Smooth muscle cell (in vitro differentiated cells): ENCODE results near the gene CRHR1. TPM values are rescaled to one million over a fixed set of nuclear protein-coding genes. Genes with fewer than 3 reads are reported as not detected.

Source experiments
- DNase-seq: peaks from one replicate; lab custom pipeline; 2025; ENCODE audit not compliant: unreplicated experiment; lab: John Stamatoyannopoulos, UW
- H2AFZ ChIP-seq: fragments of 200-600 bp; sonication (generic); 2 replicates; pipeline ENCODE4 v1.6.0; 2016; ENCODE audit warnings: antibody characterized with exemption, low read depth, mild to moderate bottlenecking
- H3F3A ChIP-seq: fragments of 200-600 bp; sonication (generic); 2 replicates; pipeline ENCODE4 v1.6.0; 2017; ENCODE audit warnings: antibody characterized with exemption, low read depth
- H3K27ac ChIP-seq: fragments of 200-600 bp; sonication (generic); 2 replicates; pipeline ENCODE4 v1.5.1; 2016; ENCODE audit warnings: low read depth, mild to moderate bottlenecking
- H3K27me3 ChIP-seq: fragments of 200-600 bp; sonication (generic); 2 replicates; pipeline ENCODE4 v1.6.1; 2016; ENCODE audit warnings: low read depth, mild to moderate bottlenecking
- H3K36me3 ChIP-seq: fragments of 200-600 bp; sonication (generic); 2 replicates; pipeline ENCODE4 v1.5.1; 2016; ENCODE audit warnings: low read depth
- H3K4me1 ChIP-seq: fragments of 200-600 bp; sonication (generic); 2 replicates; pipeline ENCODE4 v1.5.1; 2016; ENCODE audit warnings: low read depth
- H3K4me2 ChIP-seq: fragments of 200-600 bp; sonication (generic); 2 replicates; pipeline ENCODE4 v1.6.0; 2016; ENCODE audit warnings: mild to moderate bottlenecking
- H3K4me3 ChIP-seq: fragments of 200-600 bp; sonication (generic); 2 replicates; pipeline ENCODE4 v1.5.1; 2016; ENCODE audit warnings: mild to moderate bottlenecking
- H3K79me2 ChIP-seq: fragments of 200-600 bp; sonication (generic); 2 replicates; pipeline ENCODE4 v1.6.0; 2016; ENCODE audit warnings: low read depth, mild to moderate bottlenecking
- H3K9ac ChIP-seq: fragments of 200-600 bp; sonication (generic); 2 replicates; pipeline ENCODE4 v1.6.0; 2016; ENCODE audit warnings: low read depth
- H3K9me3 ChIP-seq: fragments of 200-600 bp; sonication (generic); replicated peaks from 2 replicates; pipeline ENCODE4 v1.5.1; 2016; ENCODE audit warnings: low read depth
- H4K20me1 ChIP-seq: fragments of 200-600 bp; sonication (generic); 2 replicates; pipeline ENCODE4 v1.6.0; 2016; ENCODE audit warnings: low read depth
- WGBS: methylation state at CpG from one replicate; pipeline ENCODE4 v1.1.7; 2016; ENCODE audit warnings: low lambda C conversion rate; 5-methylcytosine and 5-hydroxymethylcytosine counted together
- polyA plus RNA-seq: library from polyadenylated mRNA; unstranded; fragments of >200 nt; fragmentation: Nextera tagmentation; extraction: Ambion mirVana; gene quantifications from 2 replicates; pipeline ENCODE4 v1.2.1, GENCODE V29; 2016
- total RNA-seq: library from RNA; depleted of rRNA; stranded (reverse); fragments of >200 nt; gene quantifications from 2 replicates; pipeline ENCODE4 v1.2.3, GENCODE V29; 2014
- TF ChIP-seq, protein P1 (sequence below): fragments of 200-600 bp; sonication (generic); IDR thresholded peaks from 2 replicates; pipeline ENCODE4 v1.5.1; 2017; ENCODE audit warnings: borderline replicate concordance, mild to moderate bottlenecking, antibody characterized with exemption; ENCODE audit not compliant: insufficient read depth, poor library complexity, severe bottlenecking

CRHR1 gene
- total and polyA plus RNA-seq, 2 experiments from 2014 or later: 0.09 TPM; not detected in 1

GRCh38 chr17:45753645-45754225 lies 30.4 kb upstream of the CRHR1 start:
- TF ChIP-seq, protein P1, sequence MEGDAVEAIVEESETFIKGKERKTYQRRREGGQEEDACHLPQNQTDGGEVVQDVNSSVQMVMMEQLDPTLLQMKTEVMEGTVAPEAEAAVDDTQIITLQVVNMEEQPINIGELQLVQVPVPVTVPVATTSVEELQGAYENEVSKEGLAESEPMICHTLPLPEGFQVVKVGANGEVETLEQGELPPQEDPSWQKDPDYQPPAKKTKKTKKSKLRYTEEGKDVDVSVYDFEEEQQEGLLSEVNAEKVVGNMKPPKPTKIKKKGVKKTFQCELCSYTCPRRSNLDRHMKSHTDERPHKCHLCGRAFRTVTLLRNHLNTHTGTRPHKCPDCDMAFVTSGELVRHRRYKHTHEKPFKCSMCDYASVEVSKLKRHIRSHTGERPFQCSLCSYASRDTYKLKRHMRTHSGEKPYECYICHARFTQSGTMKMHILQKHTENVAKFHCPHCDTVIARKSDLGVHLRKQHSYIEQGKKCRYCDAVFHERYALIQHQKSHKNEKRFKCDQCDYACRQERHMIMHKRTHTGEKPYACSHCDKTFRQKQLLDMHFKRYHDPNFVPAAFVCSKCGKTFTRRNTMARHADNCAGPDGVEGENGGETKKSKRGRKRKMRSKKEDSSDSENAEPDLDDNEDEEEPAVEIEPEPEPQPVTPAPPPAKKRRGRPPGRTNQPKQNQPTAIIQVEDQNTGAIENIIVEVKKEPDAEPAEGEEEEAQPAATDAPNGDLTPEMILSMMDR: no peak
- no peak overlapping the region for H3K9ac ChIP-seq
- H4K20me1 ChIP-seq: no peaks in the 10 kb centered on the region
- H3K4me1 ChIP-seq: no peaks in the 10 kb centered on the region
- DNase-seq: no peak
- no peak overlapping the region for H2AFZ ChIP-seq
- no peak overlapping the region for H3K27ac ChIP-seq
- no peaks in the 10 kb centered on the region for H3K79me2 ChIP-seq
- no peaks in the 10 kb centered on the region for H3K36me3 ChIP-seq
- no peak overlapping the region for H3K4me3 ChIP-seq
- peaks cover 62% of the 10 kb centered on the region for H3K27me3 ChIP-seq
- H3F3A ChIP-seq: no peaks in the 10 kb centered on the region
- H3K4me2 ChIP-seq: no peak overlapping the region
- no peaks in the 10 kb centered on the region for H3K9me3 ChIP-seq
- WGBS: 73% methylated on average over 7 of the region's 7 CpGs

GRCh38 chr17:45755050-45755449 lies 29.1 kb upstream of the CRHR1 start:
- no peaks in the 10 kb centered on the region for H3K79me2 ChIP-seq
- TF ChIP-seq, protein P1: no peak
- no peaks in the 10 kb centered on the region for H3K36me3 ChIP-seq
- no peak overlapping the region for H3K4me3 ChIP-seq
- H3K27ac ChIP-seq: no peak overlapping the region
- no peak overlapping the region for H3K4me2 ChIP-seq
- H2AFZ ChIP-seq: no peak overlapping the region
- H3K9ac ChIP-seq: no peak overlapping the region
- peaks cover 60% of the 10 kb centered on the region for H3K27me3 ChIP-seq
- no peaks in the 10 kb centered on the region for H3F3A ChIP-seq
- no peak for DNase-seq
- no peaks in the 10 kb centered on the region for H3K4me1 ChIP-seq
- H3K9me3 ChIP-seq: no peaks in the 10 kb centered on the region
- H4K20me1 ChIP-seq: no peaks in the 10 kb centered on the region
- WGBS: 91% methylated on average over 8 of the region's 8 CpGs

DNA sequence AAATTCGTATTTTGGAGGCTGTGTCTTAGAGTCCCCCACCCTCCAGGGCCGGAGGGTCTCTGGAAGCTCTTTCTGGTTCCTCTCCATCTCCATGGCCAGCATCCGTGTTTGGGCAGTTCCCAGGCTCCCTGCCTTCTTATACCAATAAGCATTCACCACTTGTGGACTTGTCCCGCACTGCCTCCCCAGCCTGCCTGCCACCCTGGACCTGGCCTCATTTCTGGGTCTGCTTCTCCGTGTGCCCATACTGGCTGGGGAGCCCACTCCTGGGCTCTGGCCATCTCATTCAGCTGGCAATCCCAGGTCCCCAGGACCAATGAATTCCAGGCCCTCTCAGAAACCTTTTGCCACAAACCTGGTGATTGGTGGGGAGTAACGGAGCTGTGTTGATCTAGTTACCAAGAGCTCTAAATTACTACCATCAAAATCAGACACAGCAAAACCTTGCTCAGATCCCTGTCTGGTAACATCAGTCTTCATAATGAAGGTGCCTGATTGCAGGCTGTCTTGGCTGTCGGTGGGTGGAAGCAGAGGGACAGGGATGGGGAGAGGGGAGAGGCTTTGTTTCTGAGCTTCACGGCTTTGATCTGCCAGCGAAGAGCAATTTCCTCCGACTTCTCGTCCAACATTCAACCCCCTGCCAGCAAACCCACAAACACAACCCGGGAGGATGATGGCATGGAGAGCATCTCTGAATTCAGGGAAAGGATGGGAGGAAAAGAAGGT lies 27.7 kb upstream of the CRHR1 start:
- H3K27me3 ChIP-seq: peaks cover 47% of the 10 kb centered on the region

More for the DNA sequence above, 27.7 kb upstream of the CRHR1 start:
- 66% methylated on average over 11 of the region's 12 CpGs for WGBS
- Histone ChIP-seq H3K36me3 (no peaks in the 10 kb centered on the region), H3F3A (no peaks in the 10 kb centered on the region), H3K9ac (no peak overlapping the region), H3K9me3 (no peaks in the 10 kb centered on the region), H2AFZ (no peak overlapping the region), H3K27ac (no peak overlapping the region), H3K4me3 (no peak overlapping the region), H3K4me2 (no peak overlapping the region), H4K20me1 (no peaks in the 10 kb centered on the region), H3K79me2 (no peaks in the 10 kb centered on the region), H3K4me1 (no peaks in the 10 kb centered on the region)
- TF ChIP-seq, protein P1: no peak
- DNase-seq: no peak
